NCI-H187 (cell line): ENCODE results near the gene HTT-AS.
"Not testable (repeated sequence)": the region's sequence is repeated elsewhere in the genome, so short reads cannot be mapped to it uniquely, and the experiment has no call there.

Experiments used
- DNase-seq, 2 experiments: peaks; one replicate each; lab custom pipeline; 2025; lab: John Stamatoyannopoulos, UW

Gene HTT-AS

GRCh38 chr4:3051141-3051897, 23.0 kb downstream of the HTT-AS start:
- DNase-seq: not testable (repeated sequence)

- DNase-seq: peak; percentile 44 to 53
Measured at GRCh38 chr4:3047464-3048286, 26.7 kb downstream of the HTT-AS start.

GRCh38 chr4:3046623-3047022, 27.7 kb downstream of the HTT-AS start:
- no peak for DNase-seq

GRCh38 chr4:3046162-3046561, 28.2 kb downstream of the HTT-AS start:
- DNase-seq: no peak

- no peak for DNase-seq
Measured at GRCh38 chr4:3044870-3045819, 29.2 kb downstream of the HTT-AS start.

GRCh38 chr4:3043282-3044020, 30.9 kb downstream of the HTT-AS start:
- no peak for DNase-seq

- no peak for DNase-seq
Measured at GRCh38 chr4:3042226-3042625, 32.1 kb downstream of the HTT-AS start.

- DNase-seq: peak; percentile 7 to 37
Measured at GRCh38 chr4:3041192-3042142, 32.9 kb downstream of the HTT-AS start.

GRCh38 chr4:3040452-3041191, 33.7 kb downstream of the HTT-AS start:
- no peak for DNase-seq

- no peak for DNase-seq
Measured at GRCh38 chr4:3039706-3040366, 34.5 kb downstream of the HTT-AS start.

- no peak for DNase-seq
Measured at GRCh38 chr4:3037957-3038461, 36.3 kb downstream of the HTT-AS start.

GRCh38 chr4:3036131-3036952, 38.0 kb downstream of the HTT-AS start:
- DNase-seq: no peak

GRCh38 chr4:3035674-3036073, 38.7 kb downstream of the HTT-AS start:
- no peak for DNase-seq

GRCh38 chr4:3035249-3035648, 39.1 kb downstream of the HTT-AS start:
- no peak for DNase-seq

GRCh38 chr4:3034231-3034630, 40.1 kb downstream of the HTT-AS start:
- DNase-seq: no peak

- DNase-seq: no peak
Measured at GRCh38 chr4:3031357-3032082, 42.8 kb downstream of the HTT-AS start.
